Kidney (tissue), 14 donors: ENCODE data around the gene MYO1H. TPM values are rescaled to one million over a fixed set of nuclear protein-coding genes. Genes with fewer than 3 reads are reported as not detected.

Experiments
- DNase-seq, 5 donors: peaks; one replicate each; pipeline ENCODE4 v3.0.0-alpha.2; 2013 to 2020
- FAIRE-seq: peaks from 2 replicates; lab custom pipeline; 2012; peaks lifted over from hg19 to GRCh38; lab: Jason Lieb, UNC
- H3K27ac ChIP-seq, 2 donors: one replicate each; pipeline ENCODE4 v1.7.0; 2013; ENCODE audit warnings: low read depth in 2 of 2, low read length in 2 of 2, inconsistent platforms in 1 of 2
- H3K27me3 ChIP-seq: one replicate; pipeline ENCODE4 v1.7.1; 2013; ENCODE audit warnings: low read length, inconsistent platforms; ENCODE audit not compliant: control insufficient read depth, insufficient read depth
- H3K36me3 ChIP-seq, 3 donors: one replicate each; pipeline versions ENCODE4 v1.7.0 to v1.7.1; 2013; ENCODE audit warnings: low read length in 3 of 3, control low read depth in 1 of 3, inconsistent platforms in 1 of 3; ENCODE audit not compliant: insufficient read depth in 3 of 3, control insufficient read depth in 2 of 3
- H3K4me1 ChIP-seq, 3 donors: one replicate each; pipeline versions ENCODE4 v1.7.0 to v1.7.1; 2013; ENCODE audit warnings: low read length in 3 of 3, inconsistent platforms in 1 of 3, low read depth in 1 of 3; ENCODE audit not compliant: control insufficient read depth in 2 of 3, insufficient read depth in 2 of 3
- H3K4me3 ChIP-seq, 3 donors: one replicate each; pipeline versions ENCODE4 v1.7.0 to v1.8.1; 2013; ENCODE audit warnings: low read length in 3 of 3, control low read depth in 1 of 3, inconsistent platforms in 1 of 3
- H3K9ac ChIP-seq, 3 donors: one replicate each; pipeline versions ENCODE4 v1.7.0 to v1.7.1; 2013; ENCODE audit warnings: low read length in 3 of 3, control low read depth in 1 of 3, inconsistent platforms in 1 of 3
- H3K9me3 ChIP-seq, 3 donors: one replicate each; pipeline versions ENCODE4 v1.7.0 to v1.7.1; 2013; ENCODE audit warnings: low read length in 3 of 3, control low read depth in 1 of 3, inconsistent platforms in 1 of 3; ENCODE audit not compliant: control insufficient read depth in 2 of 3, insufficient read depth in 1 of 3
- CTCF ChIP-seq: IDR thresholded peaks from 3 replicates; pipeline ENCODE4 v1.5.1; 2012; ENCODE audit warnings: mild to moderate bottlenecking, moderate library complexity, borderline replicate concordance; ENCODE audit not compliant: insufficient read depth; ENCODE audit errors: extremely low read depth
- intact Hi-C: fragments of 100-400 bp; cut with DNase I; formaldehyde crosslinking; loops from one replicate; pipeline ENCODE4 v1.11.1; 2022
- polyA plus RNA-seq: library from polyadenylated mRNA; stranded (reverse); fragments of 350-450 nt; fragmentation: Illumina TruSeq; extraction: RNeasy Lipid Tissue Mini Kit (QIAGEN cat#74804); gene quantifications from one replicate; pipeline ENCODE4 v1.2.3, GENCODE V29; 2014; ENCODE audit warnings: low read depth, low replicate concordance; ENCODE audit not compliant: insufficient read depth
- total RNA-seq: library from RNA; stranded (reverse); fragmentation: NEBNext Ultra II Directional; extraction: Animal tissue kit (Norgen Biotek cat#: 25700); gene quantifications from one replicate; pipeline ENCODE4 v1.2.1, GENCODE V29; 2021
- donor health status: control.
- donor health status: control.
- donor health status: control.
- donor health status: control.
- donor health status: control.
- donor health status: DM: yes; HTN: yes; CAD: no.
- donor health status: Normal renal cell carcinoma (clear cell type).

The MYO1H gene
- total and polyA plus RNA-seq, 2 donors from 2014 or later, result 0.56 TPM; not detected in 1

DNA sequence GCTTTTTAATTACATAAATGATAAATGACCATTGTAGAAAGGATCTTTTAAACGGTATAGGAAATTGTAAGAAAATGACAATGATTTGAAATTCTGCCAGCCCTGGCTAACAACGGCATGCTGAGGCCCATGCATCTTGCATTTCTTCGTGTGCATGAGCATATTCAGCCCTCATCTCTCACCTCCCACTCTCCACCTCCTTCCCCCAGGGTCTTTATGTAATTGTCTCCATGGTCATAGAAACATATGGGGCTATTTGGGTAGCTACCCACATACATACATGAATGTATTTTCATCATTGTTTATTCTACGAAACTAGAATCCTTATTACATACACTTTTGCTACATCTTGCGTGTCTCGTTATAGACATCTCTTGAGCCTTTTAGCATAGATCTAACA is 4.5 kb downstream of the MYO1H start:
- Histone ChIP-seq H3K36me3 (no peaks in the 10 kb centered on the region), H3K4me3 (no peak overlapping the region), H3K9ac (no peak overlapping the region), H3K27me3 (no peaks in the 10 kb centered on the region), H3K4me1 (no peaks in the 10 kb centered on the region), H3K27ac (no peak overlapping the region), H3K9me3 (no peaks in the 10 kb centered on the region)
- DNase-seq, result no peak
- no peak for TF ChIP-seq CTCF
- intact Hi-C loops, result no loop called here
- no peak for FAIRE-seq

DNA sequence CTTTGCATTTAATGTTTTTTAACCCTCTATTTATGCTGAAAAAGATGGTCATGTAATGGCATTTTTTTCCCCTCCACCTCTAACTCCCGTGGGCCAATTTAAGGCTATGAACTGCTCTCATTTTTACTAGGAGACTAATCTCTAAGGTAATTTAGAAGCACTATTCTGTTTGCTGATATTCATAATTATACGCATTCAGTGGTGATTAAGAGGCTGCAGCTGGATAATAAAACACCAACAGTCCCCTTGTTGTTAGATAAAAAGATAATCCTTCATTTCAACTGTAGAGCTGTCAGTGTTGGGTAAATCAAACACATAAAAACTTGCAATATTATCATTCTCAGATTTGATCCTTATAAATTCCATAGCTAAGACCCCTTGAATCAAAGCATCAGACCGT is 8.9 kb downstream of the MYO1H start:
- Histone ChIP-seq H3K4me3 (no peak overlapping the region), H3K36me3 (no peaks in the 10 kb centered on the region), H3K4me1 (no peaks in the 10 kb centered on the region), H3K27me3 (no peaks in the 10 kb centered on the region), H3K27ac (no peak overlapping the region), H3K9me3 (no peaks in the 10 kb centered on the region), H3K9ac (no peak overlapping the region)
- no peak for DNase-seq
- no peak for FAIRE-seq
- no peak for TF ChIP-seq CTCF
- intact Hi-C loops, result no loop called here

- DNase-seq, result no peak
- Histone ChIP-seq H3K4me1 (no peaks in the 10 kb centered on the region), H3K4me3 (no peak overlapping the region), H3K9me3 (no peaks in the 10 kb centered on the region), H3K9ac (no peak overlapping the region), H3K36me3 (no peaks in the 10 kb centered on the region), H3K27me3 (no peaks in the 10 kb centered on the region), H3K27ac (no peak overlapping the region)
- intact Hi-C loops, result no loop called here
- no peak for FAIRE-seq
- no peak for TF ChIP-seq CTCF
Measured at GRCh38 chr12:109357032-109357431, 9.3 kb downstream of the MYO1H start.
